K562 (cell line): Measurements from ENCODE around the gene RACK1. TPM values are rescaled to one million over a fixed set of nuclear protein-coding genes. Genes with fewer than 3 reads are reported as not detected.

ENCODE experiments used
- CHCHD3 ChIP-seq: fragments of 250-450 bp; sonication (Bioruptor Pico); IDR thresholded peaks from 2 replicates; pipeline ENCODE4 v2.1.2; 2022; ENCODE audit warnings: mild to moderate bottlenecking
- CREM ChIP-seq: IDR thresholded peaks from 2 replicates; pipeline ENCODE4 v1.6.1; 2014; ENCODE audit warnings: antibody characterized with exemption, low read depth
- GABPB2 ChIP-seq: fragments of 250-450 bp; sonication (Bioruptor Pico); conservative IDR thresholded peaks from 2 replicates; pipeline ENCODE4 v1.5.1; 2021; ENCODE audit warnings: mild to moderate bottlenecking
- GATAD2A ChIP-seq: fragments of 450-650 bp; IDR thresholded peaks from 2 replicates; pipeline ENCODE4 v1.6.1; 2017
- GTF2F1 ChIP-seq: IDR thresholded peaks from 2 replicates; pipeline ENCODE4 v1.6.1; 2011; ENCODE audit warnings: low read depth, low read length, improper control_type of control experiment
- IRF2 ChIP-seq: sonication (generic); formaldehyde crosslinking; IDR thresholded peaks from 2 replicates; pipeline ENCODE4 v1.8.1; 2022; ENCODE audit warnings: mild to moderate bottlenecking, missing genetic modification reagents
- NFIX ChIP-seq: fragments of 250-450 bp; sonication (Bioruptor Pico); IDR thresholded peaks from 2 replicates; pipeline ENCODE4 v1.4.0; 2020; ENCODE audit warnings: low read depth, mild to moderate bottlenecking, moderate library complexity
- POLR2B ChIP-seq: fragments of 450-650 bp; IDR thresholded peaks from 2 replicates; pipeline ENCODE4 v1.6.1; 2018; ENCODE audit warnings: low read depth; ENCODE audit not compliant: partially characterized antibody
- PTTG1 ChIP-seq: fragments of 450-650 bp; IDR thresholded peaks from 2 replicates; pipeline ENCODE4 v1.6.1; 2016; ENCODE audit warnings: low read depth, mild to moderate bottlenecking, missing genetic modification characterization, missing compliant biosample characterization
- SAP30 ChIP-seq: fragments of 200-600 bp; sonication (generic); IDR thresholded peaks from 2 replicates; pipeline ENCODE4 v1.6.1; 2012; ENCODE audit warnings: borderline replicate concordance, low read depth, mild to moderate bottlenecking, moderate library complexity, low read length, control low read depth, inconsistent platforms; ENCODE audit not compliant: insufficient read depth, poor library complexity, severe bottlenecking
- SOX6 ChIP-seq: fragments of 450-650 bp; IDR thresholded peaks from 2 replicates; pipeline ENCODE4 v1.6.1; 2014; ENCODE audit warnings: mild to moderate bottlenecking
- XRCC4 ChIP-seq: IDR thresholded peaks from one replicate; pipeline ENCODE4 v1.6.1; 2011; ENCODE audit not compliant: insufficient read depth, insufficient read length; ENCODE audit errors: extremely low read depth
- ZNF165 ChIP-seq: fragments of 250-450 bp; sonication (Bioruptor Pico); IDR thresholded peaks from 2 replicates; pipeline ENCODE4 v1.4.0; 2020; ENCODE audit warnings: borderline replicate concordance
- ZNF23 ChIP-seq: fragments of 250-450 bp; sonication (Bioruptor Pico); IDR thresholded peaks from 2 replicates; pipeline ENCODE4 v1.4.0; 2020; ENCODE audit warnings: mild to moderate bottlenecking
- ZNF239 ChIP-seq: fragments of 250-450 bp; sonication (Bioruptor Pico); IDR thresholded peaks from 2 replicates; pipeline ENCODE4 v1.4.0; 2020; ENCODE audit warnings: mild to moderate bottlenecking
- ZNF253 ChIP-seq: fragments of 250-450 bp; sonication (Bioruptor Pico); conservative IDR thresholded peaks from 2 replicates; pipeline ENCODE4 v1.6.1; 2021; ENCODE audit warnings: mild to moderate bottlenecking
- ZNF398 ChIP-seq: fragments of 250-450 bp; sonication (Bioruptor Pico); IDR thresholded peaks from 2 replicates; pipeline ENCODE4 v1.8.0; 2021; ENCODE audit warnings: moderate library complexity, mild to moderate bottlenecking, inconsistent platforms
- ZNF518B ChIP-seq: fragments of 250-450 bp; sonication (Bioruptor Pico); IDR thresholded peaks from 2 replicates; pipeline ENCODE4 v1.5.0; 2021; ENCODE audit warnings: mild to moderate bottlenecking, moderate library complexity
- ZNF551 ChIP-seq: fragments of 250-450 bp; sonication (Bioruptor Pico); IDR thresholded peaks from 2 replicates; pipeline ENCODE4 v1.5.0; 2021; ENCODE audit warnings: mild to moderate bottlenecking, moderate library complexity
- ZNF79 ChIP-seq: fragments of 250-450 bp; sonication (Bioruptor Pico); IDR thresholded peaks from 2 replicates; pipeline ENCODE4 v1.4.0; 2020; ENCODE audit warnings: low read depth, mild to moderate bottlenecking, moderate library complexity
- polyA plus RNA-seq, 8 experiments: library from polyadenylated mRNA; depleted of rRNA in 4 of 8; stranded (reverse) in 5 of 8; unstranded in 3 of 8; fragments of >200 nt; fragmentation: Nextera tagmentation in 2 of 8; fragmentation: Illumina TruSeq in 1 of 8; extraction: Ambion mirVana in 2 of 8; extraction: Trizol in 1 of 8; gene quantifications; 2 replicates each; pipeline versions ENCODE4 v1.2.1 to v1.2.3, GENCODE V29; 2011 to 2014; ENCODE audit warnings: inconsistent platforms in 1 of 8, missing spikeins in 1 of 8
- total RNA-seq, 7 experiments: library from RNA; depleted of rRNA in 6 of 7; stranded (reverse); fragments of >200 nt in 6 of 7; fragmentation: Illumina TruSeq in 2 of 7; extraction: Trizol in 2 of 7; gene quantifications; 2 replicates each; pipeline versions ENCODE4 v1.2.1 to v1.2.3, GENCODE V29; 2011 to 2021; ENCODE audit warnings: low replicate concordance in 1 of 7
- TF ChIP-seq, protein P1 (sequence below): fragments of 450-650 bp; formaldehyde crosslinking; IDR thresholded peaks from 2 replicates; pipeline ENCODE4 v1.4.0; 2022; ENCODE audit warnings: missing genetic modification characterization

RACK1 gene
- total and polyA plus RNA-seq, 9 of the 15 experiments (the other 6 are each of a cell fraction or from before 2014, with no cell fraction given), result 2,303 to 5,311 (median 3,833) TPM

DNA sequence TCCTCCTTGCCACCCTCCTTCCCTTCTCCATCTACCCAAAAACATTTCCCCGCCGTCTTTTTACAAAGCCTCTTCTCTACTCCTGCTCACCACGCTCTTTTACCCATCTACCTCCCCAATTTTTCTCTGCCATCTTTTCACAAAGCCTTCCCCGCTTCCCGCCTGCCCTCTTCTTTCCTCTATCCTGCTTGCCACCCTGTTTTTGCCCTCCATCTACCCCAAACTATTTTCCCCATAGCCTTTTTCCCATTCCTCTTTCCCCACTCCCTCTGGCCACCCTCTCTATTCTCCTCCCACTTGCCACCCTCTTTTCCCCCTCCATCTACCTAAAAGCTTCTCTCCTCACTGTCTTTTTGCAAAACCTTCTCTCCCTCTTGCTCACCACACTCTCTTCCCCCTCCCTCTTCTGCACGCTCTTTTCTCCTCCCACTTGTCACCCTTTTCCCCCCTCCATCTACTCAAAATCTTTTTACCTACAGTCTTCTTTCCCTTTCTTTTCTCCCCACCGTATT lies 36.6 kb upstream of the RACK1 start (continued):
- TF ChIP-seq ZNF79 (CRISPR knock-in tag) (no peak), ZNF551 (CRISPR knock-in tag) (no peak), CHCHD3 (CRISPR knock-in tag) (no peak), ZNF253 (CRISPR knock-in tag) (no peak), ZNF165 (CRISPR knock-in tag) (no peak), SOX6 (no peak), ZNF518B (CRISPR knock-in tag) (no peak), GTF2F1 (no peak), POLR2B (peak; percentile 21), XRCC4 (no peak), CREM (no peak), SAP30 (peak; percentile 5), PTTG1 (tag) (no peak), ZNF239 (CRISPR knock-in tag) (no peak), GATAD2A (0 out of 2 replicates have a peak, but pooled peaks have one; percentile 25), ZNF23 (CRISPR knock-in tag) (no peak), NFIX (CRISPR knock-in tag) (no peak), GABPB2 (CRISPR knock-in tag) (no peak), IRF2 (CRISPR knock-in tag) (no peak), ZNF398 (CRISPR knock-in tag) (no peak)
- TF ChIP-seq, protein P1, sequence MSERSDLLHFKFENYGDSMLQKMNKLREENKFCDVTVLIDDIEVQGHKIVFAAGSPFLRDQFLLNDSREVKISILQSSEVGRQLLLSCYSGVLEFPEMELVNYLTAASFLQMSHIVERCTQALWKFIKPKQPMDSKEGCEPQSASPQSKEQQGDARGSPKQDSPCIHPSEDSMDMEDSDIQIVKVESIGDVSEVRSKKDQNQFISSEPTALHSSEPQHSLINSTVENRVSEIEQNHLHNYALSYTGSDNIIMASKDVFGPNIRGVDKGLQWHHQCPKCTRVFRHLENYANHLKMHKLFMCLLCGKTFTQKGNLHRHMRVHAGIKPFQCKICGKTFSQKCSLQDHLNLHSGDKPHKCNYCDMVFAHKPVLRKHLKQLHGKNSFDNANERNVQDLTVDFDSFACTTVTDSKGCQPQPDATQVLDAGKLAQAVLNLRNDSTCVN (CRISPR knock-in tag), result no peak
